DND-41 (cell line): ENCODE results near the gene A2ML1.
"Not testable (repeated sequence)": the region's sequence is repeated elsewhere in the genome, so short reads cannot be mapped to it uniquely, and the experiment has no call there.

Experiments used
- ATAC-seq: fragments of 200-7000 bp; cut with Tn5 transposase; 3 replicates; pipeline ENCODE4 v1.9.1; 2021; ENCODE audit warnings: low read depth; ENCODE audit not compliant: insufficient read depth
- DNase-seq: peaks from one replicate; pipeline ENCODE4 v3.0.0-alpha.2; 2020
- H2AFZ ChIP-seq: 2 replicates; pipeline ENCODE4 v1.6.0; 2012; ENCODE audit warnings: low read depth, low read length
- H3K27ac ChIP-seq: 2 replicates; pipeline ENCODE4 v1.5.1; 2012; ENCODE audit warnings: low read length, inconsistent platforms
- H3K27me3 ChIP-seq: fragments of 200-600 bp; sonication (generic); 2 replicates; pipeline ENCODE4 v1.6.0; 2012; ENCODE audit warnings: low read length, mild to moderate bottlenecking, inconsistent platforms; ENCODE audit not compliant: insufficient read depth, poor library complexity
- H3K36me3 ChIP-seq: 2 replicates; pipeline ENCODE4 v1.5.1; 2012; ENCODE audit warnings: low read length, inconsistent platforms; ENCODE audit not compliant: insufficient read depth
- H3K4me1 ChIP-seq: 2 replicates; pipeline ENCODE4 v1.5.1; 2012; ENCODE audit warnings: mild to moderate bottlenecking, low read length; ENCODE audit not compliant: insufficient read depth
- H3K4me2 ChIP-seq: 2 replicates; pipeline ENCODE4 v1.6.0; 2012; ENCODE audit warnings: mild to moderate bottlenecking, moderate library complexity, low read length, inconsistent platforms; ENCODE audit not compliant: insufficient read depth
- H3K4me3 ChIP-seq, 2 experiments: fragments of 200-600 bp in 1 of 2; shearing (Covaris generic) in 1 of 2; 2 replicates each; pipeline ENCODE4 v1.5.1; 2012 to 2016; ENCODE audit warnings: inconsistent platforms in 2 of 2, low read length in 2 of 2, mild to moderate bottlenecking in 2 of 2, low read depth in 1 of 2, moderate library complexity in 1 of 2
- H3K79me2 ChIP-seq: 2 replicates; pipeline ENCODE4 v1.6.0; 2012; ENCODE audit warnings: low read length, inconsistent platforms; ENCODE audit not compliant: insufficient read depth
- H3K9ac ChIP-seq: 2 replicates; pipeline ENCODE4 v1.6.0; 2012; ENCODE audit warnings: low read depth, mild to moderate bottlenecking, inconsistent platforms, low read length, moderate library complexity
- H3K9me3 ChIP-seq: 2 replicates; pipeline ENCODE4 v1.5.1; 2012; ENCODE audit warnings: low read length, moderate library complexity, mild to moderate bottlenecking, inconsistent platforms; ENCODE audit not compliant: insufficient read depth, severe bottlenecking
- H4K20me1 ChIP-seq: 2 replicates; pipeline ENCODE4 v1.6.0; 2012; ENCODE audit warnings: low read length; ENCODE audit not compliant: insufficient read depth
- EZH2 ChIP-seq: IDR thresholded peaks from 3 replicates; pipeline ENCODE4 v1.6.1; 2012; ENCODE audit warnings: borderline replicate concordance, low read depth, mild to moderate bottlenecking, moderate library complexity, low read length, inconsistent platforms; ENCODE audit not compliant: severe bottlenecking
- TF ChIP-seq, protein P1 (sequence below): IDR thresholded peaks from 2 replicates; pipeline ENCODE4 v1.5.1; 2012; ENCODE audit warnings: borderline replicate concordance, low read length, moderate library complexity, mild to moderate bottlenecking; ENCODE audit not compliant: poor library complexity, severe bottlenecking; ENCODE audit errors: extremely low read depth

A2ML1 gene

DNA sequence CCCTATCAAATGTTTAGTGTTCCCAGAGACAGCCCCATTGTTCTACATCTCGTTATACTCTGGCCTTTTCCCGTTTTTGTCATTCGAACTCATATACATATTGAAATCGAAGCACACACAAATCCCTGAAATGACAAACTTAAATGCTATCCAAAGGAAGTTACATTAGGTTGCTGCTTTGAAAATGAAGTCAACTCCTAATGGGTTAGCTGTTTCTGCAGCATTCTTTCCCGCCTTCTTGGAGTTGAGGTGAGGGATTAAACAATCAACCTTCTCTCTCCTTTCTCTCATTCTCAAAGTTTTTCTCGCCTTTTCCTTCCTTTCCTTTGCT lies 91.2 kb downstream of the A2ML1 start:
- no peaks in the 10 kb centered on the region for H3K9me3 ChIP-seq
- no peaks in the 10 kb centered on the region for H4K20me1 ChIP-seq
- DNase-seq = no peak
- peak overlapping the region; percentile 84 for H2AFZ ChIP-seq
- ATAC-seq = no peak
- peak overlapping the region; percentile 56 for H3K9ac ChIP-seq
- H3K79me2 ChIP-seq = peaks cover 21% of the 10 kb centered on the region
- peaks cover 5% of the 10 kb centered on the region; the same call in 1 of the 2 replicates for H3K36me3 ChIP-seq
- H3K27me3 ChIP-seq = no peaks in the 10 kb centered on the region
- H3K27ac ChIP-seq = peak overlapping the region; percentile 72
- H3K4me1 ChIP-seq = peaks cover 34% of the 10 kb centered on the region
- TF ChIP-seq, protein P1, sequence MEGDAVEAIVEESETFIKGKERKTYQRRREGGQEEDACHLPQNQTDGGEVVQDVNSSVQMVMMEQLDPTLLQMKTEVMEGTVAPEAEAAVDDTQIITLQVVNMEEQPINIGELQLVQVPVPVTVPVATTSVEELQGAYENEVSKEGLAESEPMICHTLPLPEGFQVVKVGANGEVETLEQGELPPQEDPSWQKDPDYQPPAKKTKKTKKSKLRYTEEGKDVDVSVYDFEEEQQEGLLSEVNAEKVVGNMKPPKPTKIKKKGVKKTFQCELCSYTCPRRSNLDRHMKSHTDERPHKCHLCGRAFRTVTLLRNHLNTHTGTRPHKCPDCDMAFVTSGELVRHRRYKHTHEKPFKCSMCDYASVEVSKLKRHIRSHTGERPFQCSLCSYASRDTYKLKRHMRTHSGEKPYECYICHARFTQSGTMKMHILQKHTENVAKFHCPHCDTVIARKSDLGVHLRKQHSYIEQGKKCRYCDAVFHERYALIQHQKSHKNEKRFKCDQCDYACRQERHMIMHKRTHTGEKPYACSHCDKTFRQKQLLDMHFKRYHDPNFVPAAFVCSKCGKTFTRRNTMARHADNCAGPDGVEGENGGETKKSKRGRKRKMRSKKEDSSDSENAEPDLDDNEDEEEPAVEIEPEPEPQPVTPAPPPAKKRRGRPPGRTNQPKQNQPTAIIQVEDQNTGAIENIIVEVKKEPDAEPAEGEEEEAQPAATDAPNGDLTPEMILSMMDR = no peak
- no peak for TF ChIP-seq EZH2
- peak overlapping the region; percentile 33 to 59; a peak in 3 of 4 replicates for H3K4me3 ChIP-seq
- H3K4me2 ChIP-seq = peak overlapping the region; percentile 69

DNA sequence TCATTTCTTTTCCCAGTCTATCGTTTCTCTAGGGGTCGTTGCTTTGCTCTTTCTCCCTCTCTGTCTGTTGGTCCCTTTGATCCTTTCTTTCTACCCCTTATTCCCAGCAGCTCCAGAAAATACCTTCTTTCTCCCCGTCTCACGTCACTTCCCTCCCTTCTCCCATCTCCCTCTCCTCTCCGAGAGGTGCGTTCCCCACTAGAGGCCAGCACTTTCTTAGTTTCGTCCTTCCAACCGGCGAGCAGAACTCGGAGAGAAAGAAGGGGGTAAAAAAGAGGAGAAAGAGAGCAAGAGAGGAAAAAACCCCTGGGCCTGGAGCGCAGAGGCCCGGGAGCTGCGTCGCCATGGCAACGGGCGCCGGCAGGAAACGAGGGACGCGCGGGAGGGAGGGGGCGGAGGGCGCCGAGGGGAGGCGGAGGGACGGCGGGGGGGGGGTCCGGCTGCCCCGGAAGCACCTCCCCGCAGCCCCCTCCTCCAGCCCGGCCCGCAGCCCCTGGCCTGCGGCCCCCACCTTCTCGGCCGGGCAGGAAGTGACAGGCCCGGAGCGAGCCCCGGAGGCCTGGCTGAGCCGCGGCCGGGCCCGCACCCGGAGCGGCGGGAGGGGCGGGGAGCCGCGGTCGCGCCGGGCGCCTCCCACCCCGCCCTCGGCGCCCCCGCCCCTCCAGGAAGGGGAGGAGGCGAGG lies 91.8 kb downstream of the A2ML1 start, which contains the start of gene PHC1:
TSS of gene PHC1 (plus strand) at position 477 of the 683 bp plus-strand sequence. CDS start 3,169 bp downstream, outside the sequence.
- H3K4me1 ChIP-seq = peaks cover 34% of the 10 kb centered on the region
- H3K9ac ChIP-seq = peak within 1 kb of the TSS; percentile 56
- peaks cover 21% of the 10 kb centered on the region for H3K79me2 ChIP-seq
- peak; percentile 71 for ATAC-seq
- peak within 1 kb of the TSS; percentile 72 for H3K27ac ChIP-seq
- H3K4me3 ChIP-seq = peak within 1 kb of the TSS; percentile 48 to 82; a peak in 3 of 4 replicates
- peak; percentile 87 for DNase-seq
- H3K4me2 ChIP-seq = peak within 1 kb of the TSS; percentile 81
- not testable (repeated sequence) for H3K36me3 ChIP-seq, H3K27me3 ChIP-seq, H4K20me1 ChIP-seq, H3K9me3 ChIP-seq
- TF ChIP-seq, protein P1 = peak; percentile 63
- peak within 1 kb of the TSS; percentile 85 for H2AFZ ChIP-seq

DNA sequence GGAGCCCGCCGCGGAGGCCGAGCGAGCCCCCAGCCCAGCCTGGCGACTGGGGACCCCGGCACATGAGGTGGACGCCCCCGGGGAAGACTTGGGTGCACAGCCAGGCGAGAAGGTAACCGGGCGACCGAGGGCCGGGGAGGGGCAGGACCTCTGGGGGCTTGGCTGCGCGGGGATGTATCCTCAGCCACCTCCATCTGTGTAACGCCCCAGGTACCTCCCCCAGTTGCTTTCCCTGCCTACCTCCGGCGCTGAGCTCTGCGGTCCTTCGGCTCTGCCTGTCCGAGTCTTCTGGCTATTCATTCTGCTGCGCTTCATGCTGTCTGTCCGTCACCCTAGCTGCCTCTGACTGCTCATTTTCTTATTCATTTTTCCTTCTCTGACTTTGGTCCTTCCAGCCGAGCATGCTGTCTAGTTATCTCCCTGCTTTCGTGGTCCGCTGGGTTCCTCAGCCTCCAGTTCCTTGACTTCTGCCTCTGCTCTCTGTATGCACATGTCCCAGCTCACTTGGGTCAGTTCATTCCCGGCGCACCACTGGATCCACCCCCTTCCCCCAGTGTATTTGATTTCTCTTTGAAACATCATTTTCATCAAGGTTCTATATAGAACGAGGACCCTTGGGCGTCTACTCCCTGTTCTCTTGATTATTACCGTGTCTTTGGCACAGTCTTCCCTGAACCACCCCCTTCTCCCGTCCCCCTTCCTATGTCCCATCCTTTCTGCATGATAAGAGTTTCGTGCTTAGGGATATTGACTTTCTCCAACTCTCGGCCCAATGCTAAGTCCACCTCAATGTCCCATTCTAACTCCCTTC lies 92.5 kb downstream of the A2ML1 start:
- peak overlapping the region; percentile 81 for H3K4me2 ChIP-seq
- TF ChIP-seq, protein P1 = no peak
- no peaks in the 10 kb centered on the region for H4K20me1 ChIP-seq
- ATAC-seq (peak; percentile 84), DNase-seq (peak; percentile 63)
- peak overlapping the region; percentile 48 to 82; a peak in 3 of 4 replicates for H3K4me3 ChIP-seq
- no peaks in the 10 kb centered on the region for H3K27me3 ChIP-seq
- peaks cover 21% of the 10 kb centered on the region for H3K79me2 ChIP-seq
- peak overlapping the region; percentile 49 for H3K27ac ChIP-seq
- H3K9me3 ChIP-seq = no peaks in the 10 kb centered on the region
- peaks cover 14% of the 10 kb centered on the region; the same call in 1 of the 2 replicates for H3K36me3 ChIP-seq
- H3K4me1 ChIP-seq = peaks cover 34% of the 10 kb centered on the region
- H3K9ac ChIP-seq = peak overlapping the region; percentile 56
- H2AFZ ChIP-seq = peak overlapping the region; percentile 85
